HG03095 (cell line): ENCODE measurements around the gene SAV1.
A peak's percentile ranks its signal among the peaks of the same experiment; 100 is the strongest.
"Not testable (repeated sequence)": the region's sequence is repeated elsewhere in the genome, so short reads cannot be mapped to it uniquely, and the experiment has no call there.

Experiments
- ATAC-seq: cut with Tn5 transposase; IDR thresholded peaks from one replicate; pipeline ENCODE4 v1.9.1; 2021; ENCODE audit warnings: moderate library complexity; ENCODE audit not compliant: unreplicated experiment

SAV1 gene

GRCh38 chr14:50667996-50668825 is at the start of gene SAV1:
SAV1 (minus strand) TSS chr14:50668306; CDS start chr14:50667967, 339 bp downstream.
- peak; percentile 57 for ATAC-seq

GRCh38 chr14:50717811-50718210 is 49.7 kb upstream of the SAV1 start:
- ATAC-seq = no peak

GRCh38 chr14:50714450-50715073 is 46.5 kb upstream of the SAV1 start:
- ATAC-seq = no peak

DNA sequence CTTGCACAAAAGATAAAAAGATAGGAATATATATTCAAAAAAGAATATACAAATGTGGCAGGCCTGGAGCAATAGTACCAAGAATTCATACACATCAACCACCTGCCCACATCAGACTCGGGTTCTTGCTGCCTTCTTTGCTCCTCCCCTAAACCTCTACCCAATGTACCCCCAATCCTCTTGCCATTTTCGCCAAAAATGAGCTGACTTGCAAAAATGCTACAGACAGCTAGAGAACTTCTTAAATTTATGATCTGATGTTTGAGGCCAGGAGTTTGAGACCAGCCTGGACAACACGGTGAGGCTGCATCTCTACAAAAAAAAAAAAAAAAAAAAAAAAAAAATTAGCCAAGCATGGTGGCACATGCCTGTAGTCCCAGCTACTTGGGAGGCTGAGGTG is 42.9 kb upstream of the SAV1 start:
- ATAC-seq = no peak

DNA sequence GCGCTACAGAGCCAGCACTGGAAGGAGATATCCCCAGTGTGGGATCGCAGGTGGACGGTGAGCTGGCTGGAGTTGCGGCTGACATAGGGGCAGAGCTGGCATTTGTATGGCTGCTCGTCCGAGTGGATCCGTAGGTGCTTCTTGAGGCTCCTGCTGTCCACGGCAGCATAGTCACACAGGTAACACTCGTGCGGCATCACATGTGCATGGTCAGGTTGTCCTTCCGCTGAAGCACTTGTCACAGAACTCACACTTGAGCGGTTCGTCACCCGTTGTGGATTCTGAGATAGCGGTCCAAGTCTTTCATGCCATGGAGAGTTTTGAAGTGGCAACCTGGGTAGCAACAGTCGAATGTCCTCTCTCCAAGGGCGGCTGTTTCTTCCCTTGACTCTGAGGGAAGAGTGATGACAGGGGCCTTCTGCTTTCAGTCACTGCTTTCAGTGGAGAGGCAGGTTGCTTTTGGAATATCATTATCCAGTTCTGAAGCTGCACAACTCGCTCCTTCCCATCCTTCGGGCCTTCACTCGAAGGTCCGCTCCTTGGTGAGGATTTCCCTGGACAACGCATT is 37.0 kb upstream of the SAV1 start:
- no peak for ATAC-seq

DNA sequence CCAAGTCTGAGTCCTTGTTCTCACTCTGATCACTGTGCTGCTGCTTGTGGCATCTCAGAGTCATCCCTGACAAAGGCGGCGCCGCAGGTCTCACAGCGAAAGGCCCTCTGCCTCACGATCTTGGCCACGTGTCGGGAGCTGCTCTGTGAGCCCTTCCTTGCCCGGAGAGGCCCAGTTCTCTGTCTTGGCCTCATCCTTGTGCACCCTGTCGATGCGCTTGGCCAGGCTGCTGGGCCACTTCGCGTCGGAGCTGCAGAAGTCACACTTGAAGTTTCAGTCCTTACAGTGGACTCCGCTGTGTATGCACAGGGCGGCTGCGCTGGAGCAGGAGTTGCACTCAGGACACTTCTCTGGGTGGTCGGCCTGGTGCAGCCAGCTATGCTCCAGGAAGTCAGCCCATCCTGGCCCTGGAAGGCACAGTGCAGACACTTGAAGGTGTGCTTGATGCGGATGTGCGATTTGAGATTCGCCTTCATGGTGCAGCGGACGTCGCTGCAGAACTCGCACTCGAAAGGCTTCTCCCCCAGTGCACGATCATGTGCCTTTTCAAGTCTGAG is 36.4 kb upstream of the SAV1 start:
- ATAC-seq = no peak

DNA sequence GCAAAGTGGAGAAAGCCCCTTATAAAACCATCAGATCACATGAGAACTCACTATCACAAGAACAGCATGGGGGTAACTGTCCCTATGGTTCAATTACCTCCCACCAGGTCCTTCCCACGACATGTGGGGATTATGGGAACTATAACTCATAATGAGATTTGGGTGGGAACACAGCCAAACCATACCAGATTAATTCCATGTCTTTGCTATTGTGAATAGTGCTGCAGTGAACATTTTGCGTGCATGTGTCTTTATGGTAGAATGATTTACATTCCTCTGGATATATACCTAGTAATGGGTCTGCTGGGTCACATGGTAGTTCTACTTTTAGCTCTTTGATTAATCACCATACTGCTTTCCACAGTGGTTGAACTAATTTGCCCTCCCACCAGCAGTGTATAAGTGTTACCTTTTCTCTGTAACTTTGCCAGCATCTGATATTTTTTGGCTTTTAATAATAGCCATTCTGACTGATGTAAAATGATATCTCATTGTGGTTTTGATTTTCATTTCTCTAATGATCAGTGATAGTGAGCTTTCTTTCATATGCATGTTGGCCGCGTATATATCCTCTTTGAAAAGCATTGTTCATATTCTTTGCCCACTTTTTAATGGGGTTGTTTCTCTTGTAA is 29.7 kb upstream of the SAV1 start:
- ATAC-seq = no peak

DNA sequence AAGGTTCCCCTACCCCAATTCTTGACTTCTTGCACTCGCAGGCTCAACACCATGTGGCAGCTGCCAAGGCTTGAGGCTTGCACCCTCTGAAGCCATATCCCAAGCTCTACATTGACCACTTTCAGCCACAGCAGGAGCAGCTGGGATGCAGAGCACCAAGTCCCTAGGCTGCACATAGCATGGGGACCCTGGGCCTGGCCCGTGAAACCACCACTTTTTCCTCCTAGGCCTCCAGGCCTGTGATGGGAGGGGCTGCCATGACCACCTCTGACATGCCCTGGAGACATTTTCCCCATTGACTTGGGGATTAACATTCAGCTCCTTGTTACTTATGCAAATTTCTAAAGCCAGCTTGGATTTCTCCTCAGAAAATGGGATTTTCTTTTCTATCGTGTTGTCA is 26.2 kb upstream of the SAV1 start:
- not testable (repeated sequence) for ATAC-seq

- ATAC-seq = no peak
Observed at GRCh38 chr14:50688875-50689274, 20.8 kb upstream of the SAV1 start.

DNA sequence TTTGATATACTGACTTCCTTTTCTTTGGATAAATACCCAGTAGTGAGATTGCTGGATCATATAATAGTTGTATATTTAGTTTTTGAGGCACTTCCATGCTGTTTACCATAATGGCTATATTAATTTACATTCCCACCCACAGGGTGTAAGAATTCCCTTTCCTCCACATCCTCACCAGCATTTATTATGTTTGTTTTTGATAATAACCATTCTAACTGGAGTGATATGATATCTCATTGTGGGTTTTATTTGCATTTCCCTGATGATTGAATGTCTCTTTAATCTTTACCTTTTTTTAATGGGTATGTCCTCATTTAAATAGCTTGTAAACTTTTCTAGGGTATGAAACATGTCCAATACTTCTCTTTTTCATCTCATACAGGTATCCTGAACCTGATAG is 11.6 kb upstream of the SAV1 start:
- ATAC-seq = no peak

DNA sequence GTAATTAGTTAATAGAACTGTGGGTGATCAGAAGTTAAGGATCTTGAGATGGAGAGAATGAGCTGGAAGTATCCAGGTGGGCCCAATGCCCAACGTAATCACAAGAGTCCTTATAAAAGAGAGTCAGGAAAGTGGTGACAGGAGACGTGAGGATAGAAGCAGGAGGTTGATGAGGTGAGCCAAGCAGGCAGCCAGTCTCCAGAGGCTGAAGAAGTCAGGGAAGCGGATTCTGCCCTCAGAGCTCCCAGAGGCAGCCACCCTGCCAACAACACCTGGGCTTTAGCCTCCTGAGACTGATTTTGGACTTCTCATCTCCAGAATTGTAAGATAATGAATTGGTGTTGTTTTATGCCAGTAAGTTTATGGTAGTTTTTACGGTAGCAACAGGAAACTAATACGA is 10.1 kb upstream of the SAV1 start:
- no peak for ATAC-seq

DNA sequence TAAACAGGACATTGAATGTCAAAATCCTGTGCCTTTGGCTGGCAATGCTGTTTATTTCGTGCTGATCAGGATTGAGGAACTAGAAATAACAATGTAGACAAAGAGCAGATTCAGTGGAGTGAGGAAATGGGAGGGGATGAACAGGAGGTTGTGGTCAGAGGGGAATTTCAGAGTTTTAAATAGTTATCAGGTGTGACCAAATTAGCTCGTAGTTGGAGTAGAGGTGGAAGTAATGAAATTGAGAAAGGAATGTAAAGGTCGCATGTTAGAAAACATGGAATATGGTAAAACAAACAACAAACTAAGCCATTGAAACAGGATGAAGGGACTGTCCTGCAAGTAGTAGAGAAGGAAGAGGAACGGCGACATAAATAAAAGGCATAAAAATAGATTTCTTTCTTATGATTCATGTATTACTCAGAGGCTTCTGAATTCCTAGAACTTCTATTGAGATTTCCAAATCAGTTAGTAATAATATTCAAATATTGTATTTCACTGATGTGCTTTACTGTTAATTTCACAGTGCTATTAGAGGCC is 9.5 kb upstream of the SAV1 start:
- peak; percentile 64 for ATAC-seq

DNA sequence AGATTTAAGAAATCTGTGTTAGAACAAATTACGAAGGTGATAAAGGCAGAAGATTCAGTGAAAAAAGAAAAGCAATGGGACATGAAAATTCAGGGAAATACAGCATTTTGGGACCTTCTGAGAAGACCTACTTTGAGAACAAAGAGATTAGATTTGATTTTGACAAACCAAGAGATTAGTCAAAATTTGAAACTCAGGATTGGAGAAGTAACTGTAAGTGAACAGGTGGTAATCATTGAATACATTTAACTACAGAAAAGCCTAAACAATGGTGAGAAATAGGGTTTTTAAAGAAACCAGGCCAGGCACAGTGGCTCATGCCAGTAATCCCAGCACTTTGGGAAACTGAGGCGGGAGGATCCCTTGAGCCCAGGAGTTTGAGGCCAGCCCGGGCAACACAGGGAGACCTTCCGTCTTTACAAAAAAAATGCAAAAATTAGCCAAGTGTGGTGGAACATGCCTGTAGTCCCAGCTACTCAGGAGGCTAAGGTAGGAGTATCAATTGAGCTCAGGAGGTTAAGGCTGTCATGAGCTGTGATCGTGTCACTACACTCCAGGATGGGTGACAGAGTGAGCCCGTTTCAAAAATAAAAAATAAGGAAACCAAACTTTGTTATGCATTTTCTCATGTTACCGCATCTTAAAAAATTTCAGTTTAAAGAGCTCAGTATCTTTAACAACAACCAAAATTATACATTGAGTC is 8.9 kb upstream of the SAV1 start:
- ATAC-seq = peak; percentile 27

DNA sequence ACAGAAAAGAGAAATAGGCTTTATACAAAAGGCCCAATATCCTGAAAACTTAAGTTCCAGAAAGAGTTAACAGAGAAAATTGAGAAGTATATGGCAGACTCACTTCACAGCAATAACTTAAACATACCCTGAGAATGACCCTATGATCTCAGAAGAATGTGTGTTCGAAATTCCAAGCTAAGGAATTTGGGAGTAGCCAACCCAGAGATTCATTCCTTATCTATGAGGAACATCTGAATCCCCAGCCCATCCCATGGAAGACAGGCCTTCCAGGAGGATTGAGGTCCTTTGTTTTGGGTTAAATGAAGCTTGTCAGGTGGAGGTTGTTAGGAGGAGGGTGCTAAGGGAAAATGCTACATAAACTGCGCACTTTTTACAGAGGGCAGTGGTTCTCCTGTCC is 7.5 kb upstream of the SAV1 start:
- ATAC-seq = no peak

GRCh38 chr14:50670866-50671256 is 2.8 kb upstream of the SAV1 start:
- no peak for ATAC-seq

DNA sequence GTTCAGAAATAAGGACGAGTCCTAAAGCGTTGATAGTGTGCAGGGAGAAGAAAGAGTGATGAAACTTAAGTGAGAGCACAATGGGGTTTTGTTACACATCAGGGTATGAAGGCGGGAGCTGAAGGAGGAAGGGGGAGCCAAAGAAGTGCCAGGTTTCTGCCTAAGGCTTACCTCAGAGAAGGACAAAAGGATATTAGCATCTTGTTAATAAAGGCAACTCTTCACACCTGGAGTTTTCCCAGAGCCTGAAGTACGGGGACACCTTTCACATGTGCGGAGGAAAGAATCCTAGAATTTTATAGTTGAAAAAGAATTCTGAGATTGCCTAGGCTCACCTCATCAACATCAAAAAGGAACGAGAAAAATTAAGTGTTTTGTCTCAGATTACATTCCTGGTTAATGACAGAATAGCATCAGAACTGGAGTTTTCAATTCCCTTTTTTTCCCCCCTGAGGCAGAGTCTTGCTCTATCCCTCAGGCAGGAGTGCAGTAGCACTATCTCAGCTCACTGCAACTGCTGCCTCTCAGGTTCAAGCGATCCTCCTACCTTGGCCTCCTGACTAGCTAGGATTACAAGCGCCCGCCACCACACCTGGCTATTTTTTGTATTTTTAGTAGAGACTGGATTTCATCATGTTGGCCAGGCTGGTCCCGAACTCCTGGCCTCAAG is 2.2 kb upstream of the SAV1 start:
- no peak for ATAC-seq

DNA sequence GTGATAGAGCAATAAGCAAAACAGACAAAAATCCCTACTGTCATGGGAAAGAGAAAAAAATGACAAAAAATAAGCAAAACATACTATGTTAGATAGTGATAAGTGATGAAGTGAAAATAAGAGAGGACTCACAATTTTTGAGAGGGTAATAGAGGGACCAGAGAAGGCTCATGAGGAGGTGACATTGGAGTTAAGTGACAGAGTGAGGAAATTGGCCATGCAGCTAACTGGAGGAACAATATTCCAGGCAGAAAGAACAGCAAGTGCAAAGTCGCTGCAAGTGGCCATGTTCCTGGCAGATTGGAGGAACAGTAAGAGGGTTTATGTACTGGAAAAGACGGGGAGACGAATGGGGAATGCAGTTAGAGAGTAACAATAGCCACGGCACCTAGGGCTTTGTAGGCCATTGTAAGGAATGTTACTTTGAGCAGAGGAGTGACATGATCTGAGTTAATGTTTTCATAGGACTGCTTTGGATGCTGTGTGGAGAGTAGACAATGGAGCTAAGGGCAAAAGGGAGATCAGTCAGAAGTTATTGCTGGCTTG is 1.4 kb upstream of the SAV1 start:
- no peak for ATAC-seq

DNA sequence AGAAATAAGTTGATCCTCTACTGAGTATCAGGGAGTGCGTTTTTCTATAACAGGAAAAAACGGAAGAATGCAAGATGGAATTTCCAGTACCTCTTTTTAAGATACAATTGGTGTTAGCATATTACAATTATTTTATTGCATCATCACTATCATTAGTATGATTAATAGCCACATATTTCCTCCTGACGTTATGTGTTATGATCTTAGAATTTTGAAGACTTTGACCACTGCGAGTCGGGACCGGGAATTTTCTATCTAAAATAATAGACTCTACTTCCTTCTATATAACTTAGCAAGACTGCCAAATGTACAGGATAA is 679 bp upstream of the SAV1 start:
- no peak for ATAC-seq

- ATAC-seq = peak; percentile 46
Observed at GRCh38 chr14:50667684-50667995, 466 bp downstream of the SAV1 start.
